ENCODE data around the gene PANX2.

DNA sequence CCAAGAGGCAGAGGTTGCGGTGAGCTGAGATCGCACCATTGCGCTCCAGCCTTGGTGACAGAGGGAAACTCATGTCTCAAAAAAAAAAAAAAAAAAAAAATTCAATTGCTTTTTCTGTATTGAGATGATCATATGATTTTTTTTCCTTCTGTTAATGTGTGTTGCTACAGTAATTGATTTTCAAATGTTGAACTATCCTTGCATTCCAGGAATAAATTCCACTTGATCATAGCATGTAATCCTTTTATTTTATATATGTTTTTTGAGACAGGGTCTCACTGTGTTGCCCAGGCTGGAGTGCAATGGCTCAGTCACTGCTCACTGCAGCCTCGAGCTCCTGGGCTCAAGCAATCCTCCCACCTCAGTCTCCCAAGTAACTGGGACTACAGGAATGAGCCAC, 47.4 kb upstream of the PANX2 start:
- TF ChIP-seq CTCF (IDR thresholded peaks at IDR 0.05; ENCODE audit: poor library complexity) (no peak), EZH2phosphoT487 (IDR thresholded peaks at IDR 0.05; ENCODE audit: low read depth, severe bottlenecking, unreplicated experiment) (no peak), EZH2 (IDR thresholded peaks at IDR 0.05; ENCODE audit: borderline replicate concordance) (no peak)
